Bronchial epithelial cell (primary cell): Measurements from ENCODE around the gene LRIT1. TPM values are rescaled to one million over a fixed set of nuclear protein-coding genes. Genes with fewer than 3 reads are reported as not detected.

ENCODE experiments used
- DNase-seq: peaks from one replicate; pipeline ENCODE4 v3.0.0-alpha.2; 2010; ENCODE audit warnings: low read depth
- FAIRE-seq: peaks from 2 replicates; lab custom pipeline; 2011; peaks lifted over from hg19 to GRCh38; lab: Jason Lieb, UNC
- H3K27me3 ChIP-seq: 2 replicates; pipeline ENCODE4 v1.5.1; 2011; ENCODE audit warnings: low read length; ENCODE audit not compliant: control insufficient read depth, insufficient read depth
- H3K36me3 ChIP-seq: 2 replicates; pipeline ENCODE4 v1.5.1; 2011; ENCODE audit warnings: low read length; ENCODE audit not compliant: control insufficient read depth, insufficient read depth
- H3K4me3 ChIP-seq: 2 replicates; pipeline ENCODE4 v1.5.1; 2011; ENCODE audit warnings: mild to moderate bottlenecking, low read depth, low read length, control low read depth
- total RNA-seq: library from RNA; depleted of rRNA; stranded (reverse); fragments of >200 nt; gene quantifications from 2 replicates; pipeline ENCODE4 v1.2.1, GENCODE V29; 2014
- TF ChIP-seq, protein P1 (sequence below): IDR thresholded peaks from 2 replicates; pipeline ENCODE4 v1.5.1; 2011; ENCODE audit warnings: mild to moderate bottlenecking, moderate library complexity, low read length, control low read depth, inconsistent platforms; ENCODE audit not compliant: insufficient read depth, severe bottlenecking

The LRIT1 gene
- total RNA-seq, 1 donor from 2014 or later: not detected

DNA sequence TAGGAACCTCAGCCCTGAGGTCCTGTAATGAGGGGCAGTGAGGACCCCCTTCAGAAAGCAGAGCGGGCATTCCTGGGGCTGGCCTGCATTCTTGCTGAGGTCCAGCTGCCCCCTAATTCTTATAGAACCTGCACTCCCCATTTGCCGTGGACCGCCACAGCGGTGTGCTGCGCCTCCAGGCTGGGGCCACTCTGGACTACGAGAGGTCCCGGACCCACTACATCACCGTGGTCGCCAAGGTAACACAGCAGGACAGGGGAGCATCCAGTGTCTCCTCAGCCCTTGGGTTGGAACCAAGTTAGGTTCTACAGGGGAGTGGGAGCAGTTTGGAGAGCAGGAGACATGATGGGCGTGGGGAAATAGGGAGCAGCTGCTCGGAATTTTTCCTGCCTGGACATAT is 39.7 kb downstream of the LRIT1 start:
- DNase-seq (no peak), FAIRE-seq (no peak)
- TF ChIP-seq, protein P1, sequence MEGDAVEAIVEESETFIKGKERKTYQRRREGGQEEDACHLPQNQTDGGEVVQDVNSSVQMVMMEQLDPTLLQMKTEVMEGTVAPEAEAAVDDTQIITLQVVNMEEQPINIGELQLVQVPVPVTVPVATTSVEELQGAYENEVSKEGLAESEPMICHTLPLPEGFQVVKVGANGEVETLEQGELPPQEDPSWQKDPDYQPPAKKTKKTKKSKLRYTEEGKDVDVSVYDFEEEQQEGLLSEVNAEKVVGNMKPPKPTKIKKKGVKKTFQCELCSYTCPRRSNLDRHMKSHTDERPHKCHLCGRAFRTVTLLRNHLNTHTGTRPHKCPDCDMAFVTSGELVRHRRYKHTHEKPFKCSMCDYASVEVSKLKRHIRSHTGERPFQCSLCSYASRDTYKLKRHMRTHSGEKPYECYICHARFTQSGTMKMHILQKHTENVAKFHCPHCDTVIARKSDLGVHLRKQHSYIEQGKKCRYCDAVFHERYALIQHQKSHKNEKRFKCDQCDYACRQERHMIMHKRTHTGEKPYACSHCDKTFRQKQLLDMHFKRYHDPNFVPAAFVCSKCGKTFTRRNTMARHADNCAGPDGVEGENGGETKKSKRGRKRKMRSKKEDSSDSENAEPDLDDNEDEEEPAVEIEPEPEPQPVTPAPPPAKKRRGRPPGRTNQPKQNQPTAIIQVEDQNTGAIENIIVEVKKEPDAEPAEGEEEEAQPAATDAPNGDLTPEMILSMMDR: no peak
- Histone ChIP-seq H3K4me3 (no peak overlapping the region), H3K36me3 (peaks cover 1% of the 10 kb centered on the region), H3K27me3 (no peaks in the 10 kb centered on the region)

DNA sequence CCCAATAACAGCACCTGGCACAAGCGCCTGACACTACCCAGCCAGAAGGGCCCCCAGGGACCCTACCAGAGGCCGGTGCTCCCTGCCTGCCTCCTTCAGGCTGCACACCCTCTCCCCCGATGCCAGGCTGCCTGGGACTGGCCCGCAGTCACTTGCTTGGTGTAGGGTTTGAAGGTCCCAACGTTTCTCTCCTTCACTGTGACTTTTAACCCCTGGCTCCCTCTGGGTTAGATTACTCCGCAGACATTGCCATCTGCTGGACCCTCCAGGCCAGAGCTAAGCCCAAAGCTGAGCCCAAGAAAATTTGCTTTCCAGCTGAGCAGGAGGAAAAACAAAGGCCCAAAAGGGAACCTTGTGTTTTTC is 40.1 kb downstream of the LRIT1 start:
- FAIRE-seq (no peak), DNase-seq (no peak)
- Histone ChIP-seq H3K4me3 (no peak overlapping the region), H3K36me3 (peaks cover 1% of the 10 kb centered on the region), H3K27me3 (no peaks in the 10 kb centered on the region)
- TF ChIP-seq, protein P1: no peak

DNA sequence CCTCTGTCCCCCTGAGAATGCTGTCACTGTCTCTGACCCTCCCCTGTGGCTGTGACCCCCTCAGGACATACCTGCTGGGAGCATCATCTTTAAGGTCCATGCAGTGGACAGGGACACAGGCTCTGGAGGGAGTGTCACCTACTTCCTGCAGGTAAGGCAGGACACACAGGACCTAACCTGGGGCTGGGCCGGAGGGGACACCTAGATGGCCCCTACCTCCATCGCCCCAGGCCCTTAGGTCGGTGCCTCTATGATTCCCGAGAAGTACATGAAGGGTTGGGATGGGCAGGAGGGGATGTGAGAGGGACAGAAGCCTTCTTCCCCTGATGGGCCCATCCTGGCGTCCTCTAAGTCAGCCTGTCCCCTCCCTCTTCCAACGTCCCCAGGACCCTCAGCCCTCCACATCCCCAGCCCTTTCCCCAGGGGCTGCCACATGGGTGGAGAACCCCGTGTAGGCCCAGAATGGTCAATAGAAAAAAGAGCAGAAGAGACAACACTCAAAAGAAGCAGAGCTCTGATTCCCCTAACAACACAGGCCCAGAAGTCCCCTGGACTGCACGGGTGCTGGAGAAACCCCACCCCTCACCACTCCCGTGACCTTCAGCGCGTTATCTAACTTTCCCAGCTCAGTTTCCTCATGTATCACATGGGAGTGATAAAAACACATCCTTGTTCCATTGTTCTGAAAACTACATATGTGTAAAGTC is 40.7 kb downstream of the LRIT1 start:
- FAIRE-seq: no peak
- no peaks in the 10 kb centered on the region for H3K27me3 ChIP-seq
- H3K36me3 ChIP-seq: peaks cover 1% of the 10 kb centered on the region
- no peak overlapping the region for H3K4me3 ChIP-seq
- TF ChIP-seq, protein P1: no peak
- no peak for DNase-seq

DNA sequence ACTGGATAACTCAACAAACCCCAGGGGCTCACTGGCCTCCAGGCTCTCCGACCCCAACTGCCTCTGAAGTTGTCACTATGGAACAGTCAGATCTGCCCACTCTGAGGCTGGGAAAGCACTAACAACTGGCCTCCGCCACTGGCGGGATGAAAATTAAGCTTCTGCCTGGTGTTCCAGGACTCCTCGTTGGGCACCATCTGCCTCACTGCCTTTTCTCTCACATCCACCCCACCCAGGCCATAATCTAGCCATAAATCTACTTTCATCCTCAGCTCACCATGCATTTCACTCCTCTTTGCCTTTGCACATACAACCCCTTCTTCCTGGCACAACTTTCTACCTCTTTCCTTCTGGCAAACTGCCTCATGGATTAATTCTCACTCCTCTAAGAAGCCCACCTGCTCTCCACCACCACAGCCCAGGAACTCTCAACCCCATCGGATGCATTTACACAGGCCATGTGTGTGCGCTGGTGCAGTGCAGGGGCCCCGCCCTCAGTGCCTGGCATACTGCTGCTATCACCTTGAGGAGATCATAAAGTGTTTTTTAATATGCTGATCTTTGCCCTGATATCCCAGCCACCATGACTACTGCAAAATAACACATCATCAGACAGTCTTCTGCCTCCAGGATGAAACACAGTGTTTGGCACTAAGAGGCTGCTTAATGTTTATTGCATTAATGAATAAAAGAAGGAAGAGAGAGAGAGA is 43.0 kb downstream of the LRIT1 start:
- Histone ChIP-seq H3K36me3 (peaks cover 1% of the 10 kb centered on the region), H3K27me3 (peaks cover 1% of the 10 kb centered on the region), H3K4me3 (no peak overlapping the region)
- DNase-seq (no peak), FAIRE-seq (peak; percentile 52)
- TF ChIP-seq, protein P1: no peak

DNA sequence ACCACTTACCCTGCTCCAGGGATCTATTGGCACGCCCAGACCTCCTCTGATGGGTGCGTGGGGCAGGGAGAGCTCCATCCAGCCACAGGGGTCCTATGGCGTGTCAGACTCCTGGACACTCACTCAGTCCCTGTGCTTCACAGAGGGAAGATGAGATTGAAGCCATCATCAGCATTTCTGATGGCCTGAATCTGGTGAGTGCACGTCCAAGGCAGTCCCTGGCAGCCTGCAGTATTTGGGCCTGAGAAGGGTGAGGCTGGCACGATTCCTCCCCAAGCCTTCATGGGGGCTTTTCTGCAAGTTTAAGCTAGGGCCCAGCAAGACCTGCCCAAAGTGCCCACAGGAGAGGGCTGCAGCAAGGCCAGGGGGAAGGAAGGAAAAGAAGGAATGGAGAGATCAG is 43.7 kb downstream of the LRIT1 start:
- no peak for FAIRE-seq
- peaks cover 1% of the 10 kb centered on the region for H3K27me3 ChIP-seq

More for the DNA sequence above, 43.7 kb downstream of the LRIT1 start:
- no peak for DNase-seq
- TF ChIP-seq, protein P1: no peak
- H3K4me3 ChIP-seq: no peak overlapping the region
- H3K36me3 ChIP-seq: peaks cover 1% of the 10 kb centered on the region
